Activated CD4-positive, alpha-beta T cell treated with anti-CD3 and anti-CD28 coated beads for 4 hours (primary cell): Measurements from ENCODE around the gene UGT2B15.
"Not testable (repeated sequence)": the region's sequence is repeated elsewhere in the genome, so short reads cannot be mapped to it uniquely, and the experiment has no call there.

Source experiments
- DNase-seq, 2 donors: peaks; one replicate each; pipeline ENCODE4 v3.0.0-alpha.2; 2020

UGT2B15 gene

DNA sequence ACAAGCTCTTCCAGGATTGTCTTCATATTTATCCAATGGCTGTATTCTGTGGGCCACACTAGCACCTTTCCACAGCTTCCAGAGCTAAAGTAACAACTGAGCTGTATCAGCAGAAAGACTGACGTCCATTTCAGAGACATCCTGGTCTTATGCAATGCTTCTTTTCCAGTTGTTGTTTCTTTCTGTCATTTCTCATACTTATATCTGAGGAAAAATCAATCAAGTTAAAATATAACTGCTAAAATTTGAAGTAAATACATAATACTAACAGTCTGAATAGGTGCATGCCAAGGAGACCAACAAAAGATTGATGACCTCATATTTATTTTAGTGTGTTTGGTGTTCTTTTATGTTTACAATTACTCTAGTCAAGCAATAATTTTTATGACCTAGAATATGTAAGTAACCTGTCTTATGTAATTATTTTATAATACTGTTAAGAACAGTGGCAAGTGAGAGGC lies at the start of gene UGT2B15:
TSS of gene UGT2B15 (minus strand) at position 174 of the 461 bp plus-strand sequence. CDS start at position 140, 34 bp downstream.
- not testable (repeated sequence) for DNase-seq

GRCh38 chr4:68719075-68719473 lies 48.6 kb upstream of the UGT2B15 start:
- no peak for DNase-seq

DNA sequence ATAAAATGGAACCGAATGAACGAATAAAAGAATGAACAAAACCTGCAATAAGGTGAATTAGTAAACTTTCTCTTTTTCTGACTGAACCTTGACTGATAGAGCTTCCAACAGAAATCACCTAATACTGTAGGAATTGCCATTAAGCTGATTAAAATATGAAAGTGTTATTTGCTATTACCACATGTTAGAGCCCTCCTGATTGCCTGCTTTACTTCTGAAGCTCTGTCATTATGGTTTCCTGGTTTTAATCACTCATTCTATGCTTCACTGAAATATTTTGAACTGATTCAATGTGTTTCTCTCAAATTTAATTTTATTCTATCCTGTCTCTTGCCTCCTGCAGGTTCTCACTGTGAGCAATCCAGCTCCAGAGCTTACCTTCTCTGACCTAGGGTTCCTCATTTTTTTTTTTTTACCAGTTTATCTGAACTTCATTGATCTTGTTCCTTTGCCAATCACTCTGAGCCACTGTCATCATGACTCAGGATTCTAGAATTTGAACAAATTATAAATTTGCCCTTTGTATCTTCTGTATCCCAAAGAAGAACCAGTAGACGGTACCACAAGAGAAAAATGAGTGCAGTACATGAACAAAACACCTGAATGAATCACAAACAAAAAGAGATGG lies 48.1 kb upstream of the UGT2B15 start:
- DNase-seq: no peak

DNA sequence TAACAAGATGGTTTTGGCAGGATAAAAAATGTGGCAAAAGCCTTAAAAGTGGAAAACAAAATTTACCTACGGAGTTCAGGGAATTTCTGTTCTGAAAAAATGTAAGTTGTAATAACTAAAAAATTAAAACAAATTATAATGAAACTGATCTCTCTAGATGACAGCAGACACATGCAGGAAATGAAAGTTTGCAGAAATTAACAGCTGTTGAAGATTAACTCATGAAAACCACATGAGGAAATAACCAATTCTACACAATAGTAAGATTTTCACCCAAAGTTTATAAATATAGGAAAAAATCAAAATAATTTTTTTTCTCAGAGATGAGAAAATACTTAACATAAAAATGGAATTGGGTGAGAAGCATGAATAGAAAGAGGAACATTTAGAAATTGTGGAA lies 47.5 kb upstream of the UGT2B15 start:
- no peak for DNase-seq

GRCh38 chr4:68714400-68714799 lies 43.9 kb upstream of the UGT2B15 start:
- no peak for DNase-seq

GRCh38 chr4:68712207-68712606 lies 41.8 kb upstream of the UGT2B15 start:
- DNase-seq: no peak

DNA sequence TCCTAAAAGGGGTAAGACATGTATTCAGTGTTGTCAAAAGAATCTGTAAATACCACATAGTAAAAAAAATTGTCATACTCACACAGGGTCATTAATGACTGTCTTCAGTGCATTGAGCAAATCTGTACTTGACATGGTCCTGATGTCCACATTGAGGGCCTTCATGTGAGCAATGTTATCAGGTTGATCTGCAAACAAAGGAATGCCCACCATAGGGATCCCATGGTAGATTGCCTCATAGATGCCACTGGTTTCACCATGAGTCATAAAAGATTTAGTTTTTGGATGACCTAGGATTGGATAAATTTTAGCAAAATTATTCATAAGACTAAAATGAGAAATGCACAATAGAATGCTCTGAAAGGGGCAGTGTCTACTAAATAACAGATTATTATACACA lies 38.1 kb upstream of the UGT2B15 start:
- no peak for DNase-seq

- DNase-seq: not testable (repeated sequence)
Measured at GRCh38 chr4:68703168-68703567, 32.7 kb upstream of the UGT2B15 start.

DNA sequence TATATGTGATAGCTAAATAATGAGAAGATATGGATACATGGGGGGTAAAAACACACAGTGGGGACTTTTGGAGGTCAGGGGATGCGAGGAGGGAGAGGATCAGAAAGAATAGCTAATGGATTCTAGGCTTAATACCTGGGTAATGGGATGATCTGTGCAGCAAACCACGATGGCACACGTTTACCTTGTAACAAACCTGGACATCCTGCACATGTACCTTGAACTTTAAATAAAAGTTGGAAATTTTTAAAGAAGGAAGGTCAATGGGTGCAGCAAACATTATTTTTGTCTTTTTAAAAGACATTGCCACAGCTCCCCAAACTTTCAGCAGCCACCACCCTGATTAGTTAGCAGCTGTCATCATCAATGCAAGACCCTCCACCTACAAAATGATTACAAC lies 29.7 kb upstream of the UGT2B15 start:
- DNase-seq: no peak

DNA sequence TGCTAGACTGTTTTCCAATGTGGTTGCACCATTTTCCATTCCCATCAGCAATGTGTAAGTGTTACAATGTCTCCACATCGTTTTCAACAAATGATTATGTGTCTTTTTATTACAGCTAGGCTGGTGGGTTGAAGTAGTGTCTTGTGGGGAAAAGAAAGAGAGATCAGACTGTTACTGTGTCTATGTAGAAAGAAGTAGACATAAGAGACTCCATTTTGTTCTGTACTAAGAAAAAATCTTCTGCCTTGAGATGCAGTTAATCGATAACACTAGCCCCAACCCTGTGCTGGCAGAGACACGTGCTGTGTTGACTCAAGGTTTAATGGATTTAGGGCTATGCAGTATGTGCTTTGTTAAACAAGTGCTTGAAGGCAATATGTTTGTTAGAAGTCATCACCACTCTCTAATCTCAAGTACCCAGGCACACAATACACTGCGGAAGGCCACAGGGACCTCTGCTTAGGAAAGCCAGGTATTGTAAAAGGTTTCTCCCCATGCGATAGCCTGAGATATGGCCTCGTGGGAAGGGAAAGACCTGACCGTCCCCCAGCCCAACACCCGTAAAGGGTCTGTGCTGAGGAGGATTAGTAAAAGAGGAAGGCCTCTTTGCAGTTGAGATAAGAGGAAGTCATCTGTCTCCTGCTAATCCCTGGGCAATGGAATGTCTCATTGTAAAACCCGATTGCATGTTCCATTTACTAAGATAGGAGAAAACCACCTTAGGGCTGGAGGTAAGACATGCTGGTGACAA lies 23.0 kb upstream of the UGT2B15 start:
- DNase-seq: no peak

- DNase-seq: no peak
Measured at GRCh38 chr4:68691186-68691585, 20.7 kb upstream of the UGT2B15 start.

- no peak for DNase-seq
Measured at GRCh38 chr4:68683034-68683433, 12.6 kb upstream of the UGT2B15 start.

DNA sequence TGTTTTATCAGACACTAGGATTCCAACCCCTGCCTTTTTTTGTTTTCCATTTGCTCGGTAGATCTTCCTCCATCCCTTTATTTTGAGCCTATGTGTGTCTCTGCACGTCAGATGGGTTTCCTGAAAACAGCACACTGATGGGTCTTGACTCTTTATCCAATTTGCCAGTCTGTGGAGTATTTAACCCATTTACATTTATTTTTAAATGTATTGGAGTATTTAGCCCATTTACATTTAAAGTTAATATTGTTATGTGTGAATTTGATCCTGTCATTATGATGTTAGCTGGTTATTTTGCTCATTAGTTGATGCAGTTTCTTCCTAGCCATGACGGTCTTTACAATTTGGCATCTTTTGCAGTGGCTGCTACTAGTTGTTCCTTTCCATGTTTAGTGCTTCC lies 10.8 kb upstream of the UGT2B15 start:
- DNase-seq: not testable (repeated sequence)

GRCh38 chr4:68673143-68673542 lies 2.7 kb upstream of the UGT2B15 start:
- DNase-seq: no peak

DNA sequence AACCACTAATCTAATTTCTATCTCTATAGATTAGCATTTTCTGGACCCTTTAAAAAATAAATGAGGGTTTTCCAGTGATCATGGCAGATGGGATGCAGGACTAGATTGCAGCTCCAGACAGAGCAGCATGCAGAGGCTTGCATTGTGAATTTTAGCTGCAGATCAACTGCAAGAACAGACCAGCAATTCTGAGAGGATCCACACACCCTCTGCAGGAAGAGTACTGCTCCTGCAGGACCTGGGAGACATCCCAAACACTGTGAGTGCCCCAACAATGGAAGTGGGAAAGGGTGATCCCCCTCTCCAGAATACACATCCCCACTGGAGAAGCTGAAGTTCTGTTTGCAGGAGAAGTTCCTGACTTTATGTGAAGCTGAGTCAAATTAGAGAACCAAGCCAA lies 765 bp upstream of the UGT2B15 start:
- DNase-seq: not testable (repeated sequence)

GRCh38 chr4:68668537-68669163 lies 1.8 kb downstream of the UGT2B15 start:
- not testable (repeated sequence) for DNase-seq

DNA sequence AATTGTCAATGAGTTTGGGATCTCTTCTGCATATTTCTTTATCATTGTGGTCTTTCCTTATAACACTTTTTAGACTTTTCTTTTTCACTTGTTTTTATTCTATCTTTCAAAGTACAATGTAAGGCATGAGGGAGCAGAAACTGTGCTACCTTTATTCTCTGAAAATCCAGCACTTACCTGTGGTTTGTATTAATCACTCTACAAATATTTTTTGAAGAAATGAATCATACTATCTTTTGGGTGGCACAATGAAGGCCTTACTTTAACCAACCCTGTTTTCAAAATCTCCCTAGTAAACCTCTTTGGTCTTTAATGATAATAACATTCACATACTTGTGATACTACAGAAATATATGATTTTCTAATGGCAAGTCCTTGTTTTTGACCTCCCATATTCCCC lies 2.9 kb downstream of the UGT2B15 start:
- DNase-seq: not testable (repeated sequence)

- DNase-seq: not testable (repeated sequence)
Measured at GRCh38 chr4:68664721-68665120, 5.7 kb downstream of the UGT2B15 start.

DNA sequence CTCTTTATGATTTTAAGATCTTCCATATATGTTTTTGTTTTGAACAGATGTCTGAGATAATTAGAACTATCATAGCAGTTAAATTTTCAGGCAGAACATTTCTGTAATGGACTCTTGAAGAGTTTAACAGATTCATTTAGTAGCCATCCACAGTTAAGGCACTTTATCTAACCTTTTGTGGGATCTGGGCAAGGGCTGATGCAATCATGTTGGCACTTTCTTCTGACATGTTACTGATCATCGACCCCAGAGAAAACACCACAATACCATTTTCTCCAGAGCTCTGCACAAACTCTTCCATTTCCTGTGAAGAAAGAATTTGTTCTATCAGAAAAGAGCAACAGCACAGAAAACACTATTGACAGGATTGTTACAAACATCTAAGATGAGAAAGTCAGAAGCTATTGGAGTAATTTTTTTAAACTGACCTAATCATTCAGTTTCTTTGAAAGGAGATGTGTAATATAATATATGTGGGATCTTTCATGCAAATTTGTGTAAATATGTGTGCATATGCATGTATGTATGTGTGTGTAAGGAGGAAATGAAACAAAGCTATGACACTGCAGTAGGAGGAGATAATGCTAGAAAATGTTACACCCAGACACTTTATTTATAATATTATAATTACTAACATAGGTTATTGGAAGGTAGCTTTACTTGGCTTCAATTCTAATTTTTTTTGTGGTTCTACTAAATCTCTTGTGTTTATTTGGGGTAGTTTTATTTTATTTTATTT lies 7.4 kb downstream of the UGT2B15 start:
- not testable (repeated sequence) for DNase-seq

GRCh38 chr4:68658672-68659071 lies 11.8 kb downstream of the UGT2B15 start:
- DNase-seq: no peak

DNA sequence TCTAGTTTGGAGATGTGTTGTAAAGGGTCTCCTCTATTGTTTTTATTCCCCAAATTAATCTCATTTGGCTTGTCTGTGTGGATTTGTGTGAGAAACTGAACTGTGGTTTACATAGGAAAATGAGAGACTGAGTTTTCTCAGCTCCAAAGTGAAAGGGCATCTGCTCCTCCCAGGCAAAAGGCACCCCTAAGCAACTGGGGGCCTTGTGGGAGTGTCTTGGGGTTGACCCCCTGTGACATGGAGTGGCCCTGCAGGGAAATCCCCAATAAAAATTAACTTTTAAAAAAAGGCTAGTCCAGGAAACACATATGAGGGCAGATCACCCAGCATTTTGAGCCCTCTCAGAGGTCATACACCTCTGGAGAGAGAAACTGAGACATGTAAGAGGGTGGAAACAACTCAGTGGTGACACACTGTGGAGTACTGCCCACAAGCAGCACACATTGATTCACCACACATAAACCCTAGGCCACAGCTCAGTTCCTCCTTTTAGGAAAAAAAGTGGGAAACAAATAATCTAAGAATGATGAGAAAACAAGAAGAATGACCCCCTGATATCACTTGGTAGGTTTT lies 13.3 kb downstream of the UGT2B15 start:
- not testable (repeated sequence) for DNase-seq

GRCh38 chr4:68656445-68656973 lies 13.9 kb downstream of the UGT2B15 start:
- DNase-seq: not testable (repeated sequence)
